GM10847 (cell line): ENCODE data around the gene NPR2.

Source experiments
- POLR2A ChIP-seq: IDR thresholded peaks from 2 replicates; pipeline ENCODE4 v1.6.1; 2011; ENCODE audit not compliant: insufficient read length; ENCODE audit errors: extremely low read depth

Gene NPR2

GRCh38 chr9:35790025-35790384 is 1.4 kb upstream of the NPR2 start:
- no peak for TF ChIP-seq POLR2A

GRCh38 chr9:35790385-35791296 is 750 bp upstream of the NPR2 start:
- TF ChIP-seq POLR2A, result no peak

- TF ChIP-seq POLR2A, result no peak
Observed at GRCh38 chr9:35792024-35792813, 828 bp downstream of the NPR2 start.

- no peak for TF ChIP-seq POLR2A
Observed at GRCh38 chr9:35792826-35793225, 1.4 kb downstream of the NPR2 start.

- TF ChIP-seq POLR2A, result no peak
Observed at GRCh38 chr9:35793461-35793860, 2.1 kb downstream of the NPR2 start.

GRCh38 chr9:35795695-35796094 is 4.3 kb downstream of the NPR2 start:
- no peak for TF ChIP-seq POLR2A

- TF ChIP-seq POLR2A, result no peak
Observed at GRCh38 chr9:35797311-35798109, 6.1 kb downstream of the NPR2 start.

GRCh38 chr9:35798658-35799374 is 7.4 kb downstream of the NPR2 start:
- TF ChIP-seq POLR2A, result no peak

GRCh38 chr9:35800530-35800929 is 9.1 kb downstream of the NPR2 start:
- no peak for TF ChIP-seq POLR2A

- no peak for TF ChIP-seq POLR2A
Observed at GRCh38 chr9:35801328-35802128, 10.1 kb downstream of the NPR2 start.

- no peak for TF ChIP-seq POLR2A
Observed at GRCh38 chr9:35806101-35806500, 14.7 kb downstream of the NPR2 start.

- TF ChIP-seq POLR2A, result no peak
Observed at GRCh38 chr9:35808433-35808832, 17.0 kb downstream of the NPR2 start.

GRCh38 chr9:35810122-35810521 is 18.7 kb downstream of the NPR2 start:
- no peak for TF ChIP-seq POLR2A
